ENCODE results near the gene GCLM. TPM values are rescaled to one million over a fixed set of nuclear protein-coding genes. Genes with fewer than 3 reads are reported as not detected.
"Not testable (repeated sequence)": the region's sequence is repeated elsewhere in the genome, so short reads cannot be mapped to it uniquely, and the experiment has no call there.

GCLM gene
- polyA plus RNA-seq, 1 donor, result 6.8 TPM

DNA sequence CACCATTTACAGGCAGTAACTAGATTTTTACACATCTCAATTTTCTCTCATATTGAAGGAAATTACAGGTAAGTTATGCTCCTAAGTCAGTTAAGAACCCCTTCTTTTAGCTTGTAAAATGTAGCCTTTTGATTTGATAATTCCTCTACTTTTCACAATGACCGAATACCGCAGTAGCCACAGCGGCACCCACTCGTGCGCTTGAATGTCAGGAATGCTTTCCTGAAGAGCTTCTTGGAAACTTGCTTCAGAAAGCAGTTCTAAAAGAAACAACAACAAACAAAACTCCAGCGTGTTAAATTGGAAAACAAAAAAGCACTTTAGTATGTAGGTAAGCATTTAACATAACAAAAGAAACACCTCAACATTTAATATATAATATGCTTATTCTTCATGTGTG, 20.3 kb downstream of the GCLM start:
- DNase-seq (ENCODE audit: low read depth), result no peak

- no peak for DNase-seq (ENCODE audit: low read depth)
These were observed 27.0 kb downstream of the GCLM start for GRCh38 chr1:93882269-93882668.

DNA sequence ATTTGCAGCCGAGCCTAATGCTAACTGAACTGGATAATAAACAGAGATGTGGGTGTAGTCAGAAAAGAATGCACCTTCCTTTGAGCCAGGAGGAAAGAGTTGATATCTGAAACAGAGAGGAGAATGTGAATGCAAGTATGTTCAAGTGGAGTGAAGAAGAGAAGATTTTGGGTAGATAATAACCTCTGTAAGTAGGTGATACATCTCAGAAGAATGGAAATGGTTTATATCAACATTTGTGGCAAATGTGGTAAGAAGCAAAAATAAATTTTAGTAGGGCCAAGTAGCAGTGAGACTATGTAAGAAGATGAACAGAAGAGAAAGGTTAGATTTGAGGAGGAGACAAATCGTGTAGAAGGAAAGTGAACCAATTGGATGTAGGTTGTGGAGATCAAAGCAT, 28.5 kb downstream of the GCLM start:
- DNase-seq (ENCODE audit: low read depth), result no peak

GRCh38 chr1:93878889-93879586, 30.2 kb downstream of the GCLM start, which contains the start of gene DNTTIP2:
TSS of gene DNTTIP2 (minus strand) at chr1:93879206. CDS start at chr1:93879148, 58 bp downstream.
- peak; percentile 95 for DNase-seq (ENCODE audit: low read depth)

GRCh38 chr1:93878501-93878888, 30.7 kb downstream of the GCLM start:
- no peak for DNase-seq (ENCODE audit: low read depth)

DNA sequence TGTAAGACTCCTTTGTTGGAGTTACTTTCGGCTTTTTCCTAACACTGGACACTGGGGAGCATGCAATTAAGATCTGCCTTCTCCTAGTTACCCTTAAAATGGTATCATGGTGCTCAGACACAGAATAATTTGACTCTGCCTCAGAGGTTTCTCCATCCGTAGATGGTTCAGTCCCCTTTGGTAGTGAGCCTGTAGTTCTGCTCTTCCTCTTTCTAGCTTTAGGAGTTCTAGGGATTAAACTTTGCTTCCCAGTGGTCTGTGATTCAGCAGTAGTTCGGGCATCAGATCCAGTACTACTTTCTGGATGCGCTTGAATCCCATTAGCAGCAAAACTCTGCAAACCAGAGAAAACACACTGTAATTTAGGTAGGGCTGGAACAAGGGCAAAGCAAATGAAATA, 31.7 kb downstream of the GCLM start:
- no peak for DNase-seq (ENCODE audit: low read depth)

- no peak for DNase-seq (ENCODE audit: low read depth)
These were observed 33.0 kb downstream of the GCLM start for GRCh38 chr1:93876244-93876643.

- DNase-seq (ENCODE audit: low read depth), result no peak
These were observed 35.1 kb downstream of the GCLM start for GRCh38 chr1:93874025-93874651.

GRCh38 chr1:93871366-93871765, 37.9 kb downstream of the GCLM start:
- no peak for DNase-seq (ENCODE audit: low read depth)

DNA sequence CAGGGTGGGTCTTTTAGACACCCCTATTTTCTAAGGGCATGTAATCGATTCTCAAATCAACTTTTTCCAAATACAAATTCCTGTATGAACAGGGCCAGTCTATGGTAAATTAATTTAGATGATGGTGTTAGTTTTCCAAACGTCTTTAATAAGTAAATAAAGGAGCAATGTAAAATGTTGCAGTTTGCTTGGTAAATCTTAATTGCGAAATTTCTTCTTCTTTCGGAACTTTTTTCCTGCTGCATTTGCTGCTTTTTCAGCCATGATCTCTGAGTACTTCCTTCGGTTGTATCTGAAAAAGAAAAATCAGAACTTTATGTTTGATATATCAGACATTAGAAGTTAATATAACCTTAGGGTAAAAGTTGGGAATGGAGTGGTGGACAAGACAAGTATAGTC, 39.6 kb downstream of the GCLM start:
- DNase-seq (ENCODE audit: low read depth), result no peak

- not testable (repeated sequence) for DNase-seq (ENCODE audit: low read depth)
These were observed 40.7 kb downstream of the GCLM start for GRCh38 chr1:93868492-93868891.

DNA sequence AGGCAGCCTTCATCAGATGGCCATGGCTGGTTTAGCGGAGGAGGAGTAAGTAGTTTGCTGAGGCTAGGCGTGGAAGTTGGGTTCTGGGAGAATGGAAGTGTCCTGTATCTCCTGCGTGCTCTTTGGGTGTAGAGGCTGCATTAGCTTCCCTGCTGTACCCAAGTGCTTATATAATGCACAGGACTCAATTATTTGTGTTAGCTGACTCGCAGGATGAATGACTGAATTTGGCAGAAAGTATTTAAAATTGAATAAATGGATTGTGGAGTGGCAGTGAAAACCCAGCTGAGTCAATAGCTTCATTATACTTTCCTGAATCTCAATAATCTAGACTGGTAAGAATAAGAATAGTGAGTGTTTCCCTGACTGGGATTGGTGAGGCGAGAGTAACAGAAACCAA, 44.0 kb downstream of the GCLM start:
- DNase-seq (ENCODE audit: low read depth), result no peak

DNA sequence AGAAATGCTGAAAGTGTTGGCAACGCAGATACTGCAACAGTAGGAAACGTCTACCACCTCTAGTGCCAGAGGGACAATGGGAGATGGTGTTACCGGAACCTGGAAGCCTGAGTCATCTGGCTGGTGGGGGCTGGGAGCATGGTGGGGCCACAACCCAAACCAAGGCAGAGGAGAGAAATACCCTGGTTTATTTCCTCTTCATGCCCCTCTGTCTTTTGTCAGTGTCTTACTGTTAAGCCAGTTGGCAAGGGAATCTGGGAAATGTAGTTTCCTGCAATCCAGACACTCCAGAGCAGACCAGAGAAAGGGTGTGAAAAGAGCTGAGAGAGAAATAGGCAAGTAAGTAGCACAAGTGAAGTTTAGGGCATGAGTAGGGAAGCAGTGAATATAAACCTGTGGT, 45.1 kb downstream of the GCLM start:
- no peak for DNase-seq (ENCODE audit: low read depth)

GRCh38 chr1:93857653-93858052, 51.6 kb downstream of the GCLM start:
- not testable (repeated sequence) for DNase-seq (ENCODE audit: low read depth)

DNA sequence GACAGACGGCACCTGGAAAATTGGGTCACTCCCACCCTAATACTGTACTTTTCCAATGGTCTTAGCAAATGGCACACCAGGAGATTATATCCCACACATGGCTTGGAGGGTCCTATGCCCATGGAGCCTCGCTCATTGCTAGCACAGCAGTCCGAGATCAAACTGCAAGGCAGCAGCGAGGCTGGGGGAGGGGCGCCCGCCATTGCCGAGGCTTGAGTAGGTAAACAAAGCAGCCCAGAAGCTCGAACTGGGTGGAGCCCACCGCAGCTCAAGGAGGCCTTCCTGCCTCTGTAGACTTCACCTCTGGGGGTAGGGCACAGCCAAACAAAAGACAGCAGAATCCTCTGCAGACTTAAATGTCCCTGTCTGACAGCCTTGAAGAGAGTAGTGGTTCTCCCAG, 53.2 kb downstream of the GCLM start:
- DNase-seq (ENCODE audit: low read depth), result not testable (repeated sequence)

- no peak for DNase-seq (ENCODE audit: low read depth)
These were observed 55.3 kb downstream of the GCLM start for GRCh38 chr1:93853940-93854339.

DNA sequence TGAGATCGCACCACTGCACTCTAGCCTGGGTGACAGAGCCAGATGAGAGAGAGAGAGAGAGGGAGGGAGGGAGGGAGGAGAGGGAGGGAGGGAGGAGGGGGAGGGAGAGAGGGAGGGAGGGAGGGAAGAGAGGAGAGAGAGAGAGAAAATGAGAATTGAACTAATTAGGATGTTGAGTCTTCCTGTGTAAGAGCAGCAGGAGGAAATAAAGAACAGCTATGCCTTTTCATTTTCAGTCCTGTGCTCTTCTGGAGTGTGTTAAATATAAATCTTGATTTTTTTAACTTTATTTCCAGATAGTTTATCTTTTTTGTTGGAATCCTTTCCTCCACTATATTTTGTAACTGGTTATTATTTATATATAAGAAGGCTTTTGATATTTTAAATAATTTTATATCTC, 57.4 kb downstream of the GCLM start:
- DNase-seq (ENCODE audit: low read depth), result no peak

DNA sequence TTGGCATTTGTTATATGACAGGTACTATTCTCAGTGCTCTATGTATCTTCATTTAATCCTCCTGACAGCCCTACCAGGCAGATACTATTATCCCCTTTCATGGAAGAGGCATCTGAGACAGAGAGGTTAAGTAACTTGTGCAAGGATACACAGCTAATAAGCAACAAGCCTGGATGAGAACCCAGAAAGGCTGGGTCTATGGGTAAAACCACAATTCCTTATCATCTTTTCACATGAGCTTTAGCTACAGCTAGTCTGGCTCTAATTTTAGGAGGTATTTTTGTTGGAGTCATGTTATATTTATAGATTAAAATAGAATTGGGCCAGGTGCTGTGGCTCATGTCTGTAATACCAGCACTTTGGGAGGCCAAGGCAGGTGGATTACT, 57.9 kb downstream of the GCLM start:
- DNase-seq (ENCODE audit: low read depth), result no peak

GRCh38 chr1:93850687-93851326, 58.4 kb downstream of the GCLM start:
- not testable (repeated sequence) for DNase-seq (ENCODE audit: low read depth)

DNA sequence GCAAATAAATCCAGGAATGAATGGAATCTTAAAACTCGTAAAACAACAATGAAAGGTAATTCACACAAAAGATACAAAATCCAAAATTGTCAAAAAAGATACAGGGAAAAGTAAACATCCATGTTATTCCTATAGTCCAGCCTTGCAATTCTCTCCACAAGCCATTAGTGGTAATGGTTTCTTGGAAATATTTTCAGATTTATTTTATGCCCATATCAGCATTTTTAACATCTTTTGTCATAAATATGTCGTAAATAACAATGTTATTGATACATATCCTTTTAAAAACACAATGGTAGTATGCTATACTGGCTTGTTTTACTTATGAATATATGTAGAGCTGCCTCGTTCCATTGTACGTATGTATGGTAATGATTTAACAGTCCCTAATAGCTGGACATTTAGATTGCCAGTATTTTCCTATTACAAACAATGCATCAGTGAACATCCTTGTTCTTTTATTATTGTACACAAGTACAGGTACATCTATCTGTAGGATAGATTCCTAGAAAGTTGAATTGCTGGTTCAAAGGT, 60.8 kb downstream of the GCLM start:
- no peak for DNase-seq (ENCODE audit: low read depth)

- DNase-seq (ENCODE audit: low read depth), result peak; percentile 20
These were observed 61.4 kb downstream of the GCLM start for GRCh38 chr1:93847811-93848288.

DNA sequence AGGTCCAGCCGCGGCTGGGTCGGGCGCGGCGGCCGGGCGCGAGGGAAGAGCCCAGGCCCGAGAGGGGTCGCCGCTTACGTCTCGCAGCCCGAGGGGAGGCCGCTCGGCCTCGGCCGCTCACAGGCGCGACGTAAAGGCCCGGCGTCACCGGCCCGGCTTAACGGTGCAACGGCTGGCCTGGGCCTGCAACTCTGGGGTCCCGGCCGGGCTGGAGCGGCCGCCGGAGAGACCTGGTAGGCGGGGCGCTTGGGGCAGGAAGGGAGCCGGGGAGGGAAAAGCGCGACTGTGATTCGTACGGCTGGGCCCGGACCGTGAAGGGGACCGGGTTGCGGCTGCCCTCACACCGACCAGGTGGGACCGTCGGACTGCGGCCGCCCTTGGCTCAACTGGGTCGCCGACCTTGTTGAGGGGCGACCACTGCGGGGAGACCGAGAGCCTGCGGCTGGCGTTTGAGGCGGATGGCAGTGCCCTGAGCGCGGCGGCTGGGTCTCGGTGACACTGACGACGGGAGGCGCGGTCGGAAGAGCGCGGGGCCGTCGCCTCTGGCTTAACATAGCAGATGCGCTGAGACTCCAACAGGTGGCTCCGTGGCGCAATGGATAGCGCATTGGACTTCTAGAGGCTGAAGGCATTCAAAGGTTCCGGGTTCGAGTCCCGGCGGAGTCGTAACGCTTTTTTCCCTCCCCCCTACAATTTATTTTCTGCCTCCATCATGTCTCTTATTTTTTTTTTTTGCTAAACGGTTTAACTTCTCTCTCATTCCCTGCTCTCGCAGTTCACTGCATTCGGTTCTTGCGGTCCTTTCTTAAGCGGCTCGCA, 62.0 kb downstream of the GCLM start:
- peak; percentile 91 for DNase-seq (ENCODE audit: low read depth)

All from forelimb muscle (tissue), 1 donor.